Gastroesophageal sphincter (tissue), 3 donors: ENCODE measurements around the gene INA.

ENCODE experiments used
- CTCF ChIP-seq, 4 experiments: fragments of 200-600 bp in 2 of 4; fragments of 450-650 bp in 2 of 4; sonication (generic) in 1 of 4; IDR thresholded peaks; one replicate each; pipeline ENCODE4 v1.5.1; 2017 to 2019; ENCODE audit warnings: antibody characterized with exemption in 4 of 4, mild to moderate bottlenecking in 2 of 4, moderate library complexity in 2 of 4
- EP300 ChIP-seq: sonication (generic); formaldehyde crosslinking; IDR thresholded peaks from one replicate; pipeline ENCODE4 v1.6.1; 2017; ENCODE audit warnings: antibody characterized with exemption, mild to moderate bottlenecking
- POLR2A ChIP-seq, 2 donors: fragments of 450-650 bp; IDR thresholded peaks; one replicate each; pipeline ENCODE4 v1.6.1; 2017; ENCODE audit warnings: antibody characterized with exemption in 2 of 2, mild to moderate bottlenecking in 2 of 2, moderate library complexity in 1 of 2
- POLR2AphosphoS5 ChIP-seq: sonication (generic); formaldehyde crosslinking; IDR thresholded peaks from one replicate; pipeline ENCODE4 v1.6.1; 2017; ENCODE audit warnings: antibody characterized with exemption

- TF ChIP-seq CTCF (IDR thresholded peaks at IDR 0.05) (no peak), POLR2AphosphoS5 (no peak), POLR2A (IDR thresholded peaks at IDR 0.05) (no peak), EP300 (no peak)
Observed at GRCh38 chr10:103277713-103278536, 987 bp downstream of the INA start.
